Activated naive CD8-positive, alpha-beta T cell treated with anti-CD3 and anti-CD28 coated beads, Interleukin-2, amount 10 ng/mL, durations not matched to agents 7 days and 5 days (primary cell): ENCODE measurements around the gene GFOD1. TPM values are rescaled to one million over a fixed set of nuclear protein-coding genes. Genes with fewer than 3 reads are reported as not detected.
"Not testable (repeated sequence)": the region's sequence is repeated elsewhere in the genome, so short reads cannot be mapped to it uniquely, and the experiment has no call there.

ENCODE experiments used
- ATAC-seq: fragments of 150-1000 bp; cut with Tn5 transposase; one replicate; pipeline ENCODE4 v1.10.0; 2021; ENCODE audit warnings: low read depth, moderate library complexity
- POLR2A ChIA-PET: fragments of 350-600 bp; sonication (Branson Sonifier 250); formaldehyde crosslinking; loops from one replicate; lab custom pipeline; 2021; ENCODE audit warnings: antibody characterized with exemption; lab: Charles Lee
- DNase-seq: peaks from one replicate; pipeline ENCODE4 v3.0.0; 2021
- H3K27ac Mint-ChIP-seq: one replicate; pipeline ENCODE4 v1.8.0; 2022; ENCODE audit warnings: mild to moderate bottlenecking, mixed read lengths
- H3K27me3 Mint-ChIP-seq: one replicate; pipeline ENCODE4 v1.8.0; 2022; ENCODE audit warnings: mild to moderate bottlenecking, moderate library complexity, mixed read lengths
- H3K36me3 Mint-ChIP-seq: one replicate; pipeline ENCODE4 v1.8.0; 2021; ENCODE audit warnings: mild to moderate bottlenecking, mixed read lengths
- H3K4me1 Mint-ChIP-seq: one replicate; pipeline ENCODE4 v1.8.0; 2021; ENCODE audit warnings: mixed read lengths
- H3K4me3 Mint-ChIP-seq: one replicate; pipeline ENCODE4 v1.8.0; 2022; ENCODE audit warnings: mild to moderate bottlenecking, moderate library complexity, mixed read lengths
- H3K9me3 Mint-ChIP-seq: one replicate; pipeline ENCODE4 v1.8.0; 2021; ENCODE audit warnings: mixed read lengths
- total RNA-seq, 2 experiments: library from RNA; stranded (reverse); gene quantifications; one replicate each; pipeline ENCODE4 v1.2.3, GENCODE V29; 2021

Gene GFOD1
- total RNA-seq, 2 experiments from 2014 or later, result 5.2 to 5.9 TPM

DNA sequence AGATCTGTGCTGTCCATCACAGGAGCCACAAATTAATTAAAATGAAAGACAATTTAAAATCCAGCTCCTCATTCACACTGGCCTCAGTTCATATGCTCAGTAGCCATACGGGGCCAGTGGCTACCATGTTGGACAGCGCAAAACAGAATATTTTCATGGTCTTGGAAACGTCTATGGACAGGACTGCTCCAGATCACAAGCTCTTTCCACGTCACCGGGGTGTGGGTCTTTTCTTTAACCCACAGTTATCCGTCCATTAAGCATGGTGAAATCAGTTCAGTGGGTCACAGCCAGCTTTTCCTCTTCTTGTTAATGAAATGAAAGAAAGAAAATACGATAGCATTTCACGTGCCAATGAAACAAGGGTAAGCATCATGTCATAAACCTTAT lies 24.1 kb downstream of the GFOD1 start:
- Mint-ChIP-seq H3K27ac (no peak overlapping the region), H3K4me1 (peaks cover 45% of the 10 kb centered on the region), H3K9me3 (no peaks in the 10 kb centered on the region), H3K27me3 (peaks cover 2% of the 10 kb centered on the region), H3K36me3 (peaks cover 9% of the 10 kb centered on the region), H3K4me3 (no peak overlapping the region)
- ATAC-seq (no peak), DNase-seq (no peak)
- POLR2A ChIA-PET, result interaction anchor here (1.4 kb wide), 1 partner anchor 11 kb away, joined by 5 read pairs; no protein-coding TSS in a partner anchor

GRCh38 chr6:13462458-13463327 lies 24.7 kb downstream of the GFOD1 start:
- Mint-ChIP-seq H3K9me3 (no peaks in the 10 kb centered on the region), H3K36me3 (peaks cover 9% of the 10 kb centered on the region), H3K27ac (peak overlapping the region; percentile 78), H3K4me1 (peaks cover 46% of the 10 kb centered on the region), H3K27me3 (peaks cover 2% of the 10 kb centered on the region), H3K4me3 (peak overlapping the region; percentile 69)
- peak; percentile 30 for ATAC-seq
- POLR2A ChIA-PET, result interaction anchor here (1.4 kb wide), 1 partner anchor 12 kb away, joined by 5 read pairs; no protein-coding TSS in a partner anchor
- no peak for DNase-seq

- Mint-ChIP-seq H3K4me1 (peaks cover 45% of the 10 kb centered on the region), H3K36me3 (peaks cover 7% of the 10 kb centered on the region), H3K4me3 (peak overlapping the region; percentile 69), H3K27ac (peak overlapping the region; percentile 15), H3K9me3 (no peaks in the 10 kb centered on the region), H3K27me3 (peaks cover 1% of the 10 kb centered on the region)
- POLR2A ChIA-PET, result interaction anchor here (0.6 kb wide), 1 partner anchor 98 kb away, joined by 3 read pairs; no protein-coding TSS in a partner anchor
- ATAC-seq, result no peak
- DNase-seq, result no peak
Observed at GRCh38 chr6:13461805-13462204, 25.6 kb downstream of the GFOD1 start.

DNA sequence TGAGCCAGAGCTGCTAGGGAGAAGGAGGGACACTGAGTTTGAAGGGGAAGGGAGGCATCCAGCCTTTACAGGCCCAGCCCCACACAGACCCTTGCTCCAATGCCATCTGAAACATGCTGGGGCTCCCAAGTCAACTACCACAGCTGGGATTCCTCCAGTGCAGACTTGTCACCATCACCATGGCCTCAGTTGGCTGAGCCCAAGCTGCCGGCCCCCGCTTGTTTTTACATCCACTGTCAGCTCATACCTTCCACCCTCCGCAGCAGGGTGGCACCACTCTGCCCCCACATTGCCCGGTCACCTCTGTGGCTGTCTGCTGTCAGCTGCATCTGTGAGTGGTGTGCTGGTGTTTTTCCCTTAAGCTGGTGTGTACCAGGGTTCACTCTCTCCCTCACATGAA lies 26.1 kb downstream of the GFOD1 start:
- peaks cover 7% of the 10 kb centered on the region for H3K36me3 Mint-ChIP-seq
- peak overlapping the region; percentile 15 for H3K27ac Mint-ChIP-seq
- no peaks in the 10 kb centered on the region for H3K27me3 Mint-ChIP-seq
- no peak for DNase-seq
- ATAC-seq, result no peak
- H3K4me3 Mint-ChIP-seq, result no peak overlapping the region
- POLR2A ChIA-PET, result interaction anchor here (0.6 kb wide), 1 partner anchor 98 kb away, joined by 3 read pairs; no protein-coding TSS in a partner anchor
- peaks cover 46% of the 10 kb centered on the region for H3K4me1 Mint-ChIP-seq
- H3K9me3 Mint-ChIP-seq, result no peaks in the 10 kb centered on the region

DNA sequence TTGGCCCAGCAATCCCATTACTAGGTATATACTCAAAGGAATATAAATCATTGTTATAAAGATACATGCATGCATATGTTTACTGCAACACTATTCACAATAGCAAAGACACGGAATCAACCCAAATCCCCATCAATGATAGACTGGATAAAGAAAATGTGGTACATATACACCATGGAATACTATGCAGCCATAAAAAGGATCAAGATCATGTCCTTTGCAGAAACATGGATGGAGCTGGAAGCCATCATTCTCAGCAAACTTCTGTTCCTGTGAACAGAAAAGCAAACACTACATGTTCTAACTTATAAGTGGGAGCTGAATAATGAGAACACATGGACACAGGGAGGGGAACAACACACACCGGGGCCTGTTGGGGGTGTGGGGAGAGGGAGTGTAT lies 27.1 kb downstream of the GFOD1 start:
- POLR2A ChIA-PET, H3K27ac Mint-ChIP-seq, H3K9me3 Mint-ChIP-seq, ATAC-seq, H3K4me3 Mint-ChIP-seq, H3K27me3 Mint-ChIP-seq, DNase-seq, H3K36me3 Mint-ChIP-seq: not testable (repeated sequence)
- peaks cover 41% of the 10 kb centered on the region for H3K4me1 Mint-ChIP-seq

- H3K4me1 Mint-ChIP-seq, result peaks cover 47% of the 10 kb centered on the region
- POLR2A ChIA-PET, result interaction anchor here (0.6 to 2.8 kb wide), 5 partner anchors 10 to 117 kb away, joined by 3 to 11 read pairs (median 4); partner anchors contain the start of gene SIRT5
Observed at GRCh38 chr6:13457577-13457976, 29.8 kb downstream of the GFOD1 start.

DNA sequence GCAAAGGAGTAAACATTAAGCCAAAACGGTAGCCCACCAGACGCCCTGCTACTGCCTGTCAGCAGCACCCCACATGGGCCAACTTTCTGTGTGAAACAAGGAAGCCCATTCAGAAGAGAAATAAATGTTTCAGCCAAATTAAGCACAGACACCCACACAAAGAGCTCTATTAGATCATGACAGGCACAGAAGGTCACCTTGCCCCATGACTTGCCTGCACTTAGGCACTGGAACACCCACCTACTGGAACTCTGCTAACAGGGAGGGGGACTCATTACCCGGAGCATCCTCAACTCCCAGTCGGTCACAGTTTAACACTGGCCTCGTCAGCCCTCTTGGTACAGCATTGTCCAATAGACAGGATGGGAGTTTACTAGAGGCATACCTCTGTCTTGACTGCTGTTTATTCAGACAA lies 31.8 kb downstream of the GFOD1 start:
- Mint-ChIP-seq H3K27ac (peak overlapping the region; percentile 94), H3K36me3 (peaks cover 9% of the 10 kb centered on the region), H3K9me3 (no peaks in the 10 kb centered on the region), H3K4me1 (peaks cover 35% of the 10 kb centered on the region), H3K4me3 (no peak overlapping the region), H3K27me3 (no peaks in the 10 kb centered on the region)
- no peak for DNase-seq
- ATAC-seq, result no peak
- POLR2A ChIA-PET, result interaction anchor here (2.8 kb wide), 1 partner anchor 119 kb away, joined by 11 read pairs; the partner anchor contains the start of gene SIRT5

More at GRCh38 chr6:13457577-13457976, 29.8 kb downstream of the GFOD1 start:
- no peak overlapping the region for H3K27ac Mint-ChIP-seq
- H3K4me3 Mint-ChIP-seq, result no peak overlapping the region
- ATAC-seq (no peak), DNase-seq (no peak)
- H3K9me3 Mint-ChIP-seq, result no peaks in the 10 kb centered on the region
- H3K27me3 Mint-ChIP-seq, result no peaks in the 10 kb centered on the region
- peaks cover 7% of the 10 kb centered on the region for H3K36me3 Mint-ChIP-seq

DNA sequence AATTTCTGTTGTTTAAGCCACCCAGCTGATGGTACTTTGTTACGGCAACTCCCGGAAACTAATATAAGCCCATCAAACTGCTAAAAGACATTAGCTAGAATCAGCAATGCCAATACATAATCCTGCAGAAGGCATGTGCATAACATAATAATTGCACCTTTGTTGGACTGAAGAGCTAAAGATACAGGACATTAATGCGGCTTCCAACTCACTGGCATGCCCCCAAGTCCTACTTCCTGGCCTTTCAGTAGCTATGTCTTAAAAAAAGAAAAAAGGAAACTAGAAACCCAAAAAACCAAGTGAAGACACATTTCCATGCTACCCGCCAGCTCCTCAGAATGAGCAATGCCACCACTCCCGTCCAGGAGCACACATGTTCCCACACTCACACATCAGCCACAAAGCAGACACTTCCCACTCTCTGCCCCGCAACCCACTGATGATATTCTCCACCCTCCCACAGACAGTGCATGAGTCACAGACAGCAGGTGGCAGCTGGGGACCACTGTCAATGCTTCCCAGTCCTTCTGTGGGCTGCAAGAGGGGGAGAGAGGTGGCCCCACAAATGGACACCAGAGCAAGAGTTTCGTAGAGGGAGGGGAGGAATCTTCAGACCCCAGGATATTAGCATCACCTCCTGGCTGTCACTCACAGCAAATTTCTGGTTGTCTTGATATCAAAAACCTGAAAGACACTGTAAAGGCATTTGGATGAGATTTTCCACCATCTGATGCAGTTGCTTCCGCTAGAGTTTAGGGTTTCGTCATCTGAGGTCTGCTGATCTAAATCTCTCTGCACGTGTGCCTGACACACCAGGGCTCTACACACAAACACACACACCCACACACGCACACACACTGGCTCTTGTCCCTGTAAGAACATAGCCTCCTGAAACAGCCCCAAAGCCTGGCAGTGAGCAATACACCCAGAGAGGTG lies 32.8 kb downstream of the GFOD1 start:
- peaks cover 2% of the 10 kb centered on the region for H3K9me3 Mint-ChIP-seq
- POLR2A ChIA-PET, result interaction anchor here (0.6 to 1.6 kb wide), 10 partner anchors 9 to 255 kb away, joined by 3 to 9 read pairs (median 4); partner anchors contain the start of genes SIRT5 and TBC1D7
- H3K27me3 Mint-ChIP-seq, result no peaks in the 10 kb centered on the region
- peaks cover 15% of the 10 kb centered on the region for H3K36me3 Mint-ChIP-seq
- H3K27ac Mint-ChIP-seq, result peak overlapping the region; percentile 94
- peak; percentile 60 for DNase-seq
- ATAC-seq, result peak; percentile 63
- H3K4me3 Mint-ChIP-seq, result peak overlapping the region; percentile 76
- H3K4me1 Mint-ChIP-seq, result peaks cover 34% of the 10 kb centered on the region

- peaks cover 36% of the 10 kb centered on the region for H3K4me1 Mint-ChIP-seq
- no peaks in the 10 kb centered on the region for H3K27me3 Mint-ChIP-seq
- POLR2A ChIA-PET, result interaction anchor here (0.6 to 1.6 kb wide), 9 partner anchors 8 to 256 kb away, joined by 3 to 9 read pairs (median 4); partner anchors contain the start of genes SIRT5 and TBC1D7
- ATAC-seq, result peak; percentile 63
- H3K36me3 Mint-ChIP-seq, result peaks cover 16% of the 10 kb centered on the region
- no peak for DNase-seq
- peaks cover 3% of the 10 kb centered on the region for H3K9me3 Mint-ChIP-seq
- peak overlapping the region; percentile 76 for H3K4me3 Mint-ChIP-seq
- peak overlapping the region; percentile 94 for H3K27ac Mint-ChIP-seq
Observed at GRCh38 chr6:13453771-13454251, 33.6 kb downstream of the GFOD1 start.

- peaks cover 40% of the 10 kb centered on the region for H3K4me1 Mint-ChIP-seq
Observed at GRCh38 chr6:13453153-13453552, 34.2 kb downstream of the GFOD1 start.

DNA sequence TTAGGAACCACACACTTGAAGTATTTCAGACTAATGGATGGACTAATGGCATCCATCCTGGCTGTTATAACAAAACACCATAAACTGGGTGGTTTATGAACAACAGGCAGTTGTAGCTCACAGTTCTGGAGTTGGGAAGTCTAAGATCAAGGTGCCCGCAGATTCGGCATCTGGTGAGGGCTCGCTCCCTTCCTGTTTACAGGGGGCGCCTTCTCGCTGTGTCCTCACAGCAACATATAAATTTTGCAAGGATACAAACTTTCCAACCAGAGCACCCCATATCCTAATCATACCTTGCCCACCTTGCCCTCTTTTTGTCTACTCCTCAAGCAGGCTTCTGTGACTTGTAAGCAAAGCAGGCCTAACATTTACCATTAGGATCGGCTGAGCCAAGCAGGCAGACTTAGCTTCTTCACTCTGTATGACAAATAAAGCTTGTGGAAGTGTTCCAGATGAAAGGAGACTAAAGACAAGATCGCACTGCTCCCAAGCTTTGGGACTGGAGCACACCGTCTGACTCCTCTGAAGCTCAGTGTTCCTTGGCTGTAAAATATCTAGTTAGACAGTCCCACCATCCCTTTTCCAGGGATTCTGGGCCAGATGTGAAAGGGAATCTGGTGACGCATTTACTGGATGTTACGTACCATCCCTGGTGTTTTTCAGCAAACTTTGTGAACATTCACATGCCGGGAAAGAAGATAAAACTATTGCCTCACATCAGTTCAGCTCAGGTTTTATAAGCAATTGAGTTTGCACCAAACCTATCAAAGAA lies 34.9 kb downstream of the GFOD1 start:
- POLR2A ChIA-PET, result no interaction called here

More at GRCh38 chr6:13453153-13453552, 34.2 kb downstream of the GFOD1 start:
- Mint-ChIP-seq H3K9me3 (peaks cover 3% of the 10 kb centered on the region), H3K27ac (no peak overlapping the region), H3K27me3 (no peaks in the 10 kb centered on the region), H3K4me3 (no peak overlapping the region), H3K36me3 (peaks cover 17% of the 10 kb centered on the region)
- DNase-seq (no peak), ATAC-seq (no peak)
- POLR2A ChIA-PET, result interaction anchor here (1.4 to 1.6 kb wide), 2 partner anchors 20 to 118 kb away, joined by 4 to 9 read pairs; no protein-coding TSS in a partner anchor

More for the DNA sequence above, 34.9 kb downstream of the GFOD1 start:
- Mint-ChIP-seq H3K27me3 (no peaks in the 10 kb centered on the region), H3K9me3 (peaks cover 3% of the 10 kb centered on the region), H3K4me3 (no peak overlapping the region), H3K4me1 (peaks cover 45% of the 10 kb centered on the region), H3K36me3 (peaks cover 20% of the 10 kb centered on the region), H3K27ac (no peak overlapping the region)
- ATAC-seq (no peak), DNase-seq (no peak)
